ENCODE results near the gene PLD4. TPM values are rescaled to one million over a fixed set of nuclear protein-coding genes. Genes with fewer than 3 reads are reported as not detected.
"Not testable (repeated sequence)": the region's sequence is repeated elsewhere in the genome, so short reads cannot be mapped to it uniquely, and the experiment has no call there.

Gene PLD4
- total RNA-seq, 4 donors from 2014 or later, result 2.4 TPM; not detected in 3

DNA sequence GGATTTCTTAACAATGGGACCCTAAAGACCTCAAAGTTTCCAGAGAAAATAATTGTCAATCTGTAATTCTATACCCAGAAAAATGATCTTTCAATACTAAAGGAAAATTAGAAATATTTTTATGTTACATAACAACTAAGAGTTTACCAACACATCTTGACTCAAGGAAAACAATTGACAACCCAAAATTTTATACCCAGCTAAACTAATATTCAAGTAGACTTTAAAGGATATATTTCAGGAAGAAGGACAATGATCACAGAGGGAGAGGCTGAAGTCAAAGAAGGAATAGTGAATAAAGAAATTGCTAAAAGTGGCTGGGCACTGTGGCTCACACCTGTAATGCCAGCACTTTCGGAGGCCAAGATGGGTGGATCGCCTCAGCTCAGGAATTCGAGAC lies 12.6 kb upstream of the PLD4 start:
- Histone ChIP-seq H3K36me3 (no peaks in the 10 kb centered on the region), H3K4me1 (no peaks in the 10 kb centered on the region), H3K4me3 (no peak overlapping the region), H3K27ac (no peak overlapping the region), H3K27me3 (no peaks in the 10 kb centered on the region), H3K9me3 (peaks cover 0 to 23% (median 2%) of the 10 kb centered on the region in 4 donors)
- TF ChIP-seq POLR2A (IDR thresholded peaks at IDR 0.05) (no peak), EP300 (IDR thresholded peaks at IDR 0.05) (no peak)
- TF ChIP-seq, protein P1, sequence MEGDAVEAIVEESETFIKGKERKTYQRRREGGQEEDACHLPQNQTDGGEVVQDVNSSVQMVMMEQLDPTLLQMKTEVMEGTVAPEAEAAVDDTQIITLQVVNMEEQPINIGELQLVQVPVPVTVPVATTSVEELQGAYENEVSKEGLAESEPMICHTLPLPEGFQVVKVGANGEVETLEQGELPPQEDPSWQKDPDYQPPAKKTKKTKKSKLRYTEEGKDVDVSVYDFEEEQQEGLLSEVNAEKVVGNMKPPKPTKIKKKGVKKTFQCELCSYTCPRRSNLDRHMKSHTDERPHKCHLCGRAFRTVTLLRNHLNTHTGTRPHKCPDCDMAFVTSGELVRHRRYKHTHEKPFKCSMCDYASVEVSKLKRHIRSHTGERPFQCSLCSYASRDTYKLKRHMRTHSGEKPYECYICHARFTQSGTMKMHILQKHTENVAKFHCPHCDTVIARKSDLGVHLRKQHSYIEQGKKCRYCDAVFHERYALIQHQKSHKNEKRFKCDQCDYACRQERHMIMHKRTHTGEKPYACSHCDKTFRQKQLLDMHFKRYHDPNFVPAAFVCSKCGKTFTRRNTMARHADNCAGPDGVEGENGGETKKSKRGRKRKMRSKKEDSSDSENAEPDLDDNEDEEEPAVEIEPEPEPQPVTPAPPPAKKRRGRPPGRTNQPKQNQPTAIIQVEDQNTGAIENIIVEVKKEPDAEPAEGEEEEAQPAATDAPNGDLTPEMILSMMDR (IDR thresholded peaks at IDR 0.05), result no peak
- 88 to 90% methylated on average over 3 of the region's 3 CpGs for WGBS, 2 donors
- no peak for DNase-seq (ENCODE audit: low spot score in 2 of 2)

DNA sequence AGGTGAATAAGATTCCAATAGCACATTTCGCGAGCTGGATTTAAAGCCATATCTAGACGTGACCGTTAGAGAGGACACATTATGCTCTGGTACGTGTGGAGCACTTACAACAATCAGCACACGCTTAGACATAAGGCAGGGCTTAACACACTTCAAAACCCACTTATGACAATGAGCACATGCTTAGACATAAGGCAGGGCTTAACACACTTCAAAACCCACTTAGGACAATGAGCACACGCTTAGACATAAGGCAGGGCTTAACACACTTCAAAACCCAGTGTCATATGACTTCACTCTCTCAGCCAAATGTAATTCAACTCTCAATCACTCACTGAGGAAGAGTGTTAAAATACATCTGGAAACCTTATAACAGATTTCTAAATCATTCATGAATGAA lies 11.2 kb upstream of the PLD4 start:
- no peak for DNase-seq (ENCODE audit: low spot score in 2 of 2)
- no peak overlapping the region for H3K27ac ChIP-seq
- 79 to 83% methylated on average over 7 of the region's 7 CpGs for WGBS, 2 donors
- H3K27me3 ChIP-seq, result no peaks in the 10 kb centered on the region
- no peaks in the 10 kb centered on the region for H3K4me1 ChIP-seq
- no peak overlapping the region for H3K4me3 ChIP-seq
- TF ChIP-seq POLR2A (IDR thresholded peaks at IDR 0.05) (no peak), EP300 (IDR thresholded peaks at IDR 0.05) (no peak)
- TF ChIP-seq, protein P1 (IDR thresholded peaks at IDR 0.05), result no peak
- H3K9me3 ChIP-seq, result peaks cover 0 to 20% (median 2%) of the 10 kb centered on the region in 4 donors
- no peaks in the 10 kb centered on the region for H3K36me3 ChIP-seq

DNA sequence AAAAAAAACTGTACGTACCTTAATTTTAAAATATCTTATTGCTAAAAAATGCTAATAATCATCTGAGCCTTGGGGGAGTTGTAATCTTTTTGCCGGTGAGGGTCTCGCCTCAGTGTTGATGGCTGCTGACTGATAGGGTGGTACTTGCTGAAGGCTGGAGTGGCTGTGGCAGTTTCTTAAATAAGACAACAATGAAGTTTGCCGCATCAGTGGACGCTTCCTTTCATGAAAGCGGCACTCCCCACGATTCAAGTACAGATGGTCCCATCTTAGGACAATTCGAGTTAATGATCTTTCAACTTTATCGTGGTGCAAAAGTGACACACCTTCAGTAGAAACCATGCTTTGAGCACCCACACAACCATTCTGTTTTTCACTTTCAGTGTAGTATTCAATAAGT lies 7.6 kb upstream of the PLD4 start:
- Histone ChIP-seq H3K27me3 (no peaks in the 10 kb centered on the region), H3K27ac (no peak overlapping the region), H3K9me3 (peaks cover 0 to 9% (median 1%) of the 10 kb centered on the region in 4 donors), H3K4me3 (no peak overlapping the region), H3K4me1 (no peaks in the 10 kb centered on the region), H3K36me3 (no peaks in the 10 kb centered on the region)
- 90 to 93% methylated on average over 9 of the region's 9 CpGs for WGBS, 2 donors
- TF ChIP-seq, protein P1 (IDR thresholded peaks at IDR 0.05), result no peak
- DNase-seq (ENCODE audit: low spot score in 2 of 2), result no peak

DNA sequence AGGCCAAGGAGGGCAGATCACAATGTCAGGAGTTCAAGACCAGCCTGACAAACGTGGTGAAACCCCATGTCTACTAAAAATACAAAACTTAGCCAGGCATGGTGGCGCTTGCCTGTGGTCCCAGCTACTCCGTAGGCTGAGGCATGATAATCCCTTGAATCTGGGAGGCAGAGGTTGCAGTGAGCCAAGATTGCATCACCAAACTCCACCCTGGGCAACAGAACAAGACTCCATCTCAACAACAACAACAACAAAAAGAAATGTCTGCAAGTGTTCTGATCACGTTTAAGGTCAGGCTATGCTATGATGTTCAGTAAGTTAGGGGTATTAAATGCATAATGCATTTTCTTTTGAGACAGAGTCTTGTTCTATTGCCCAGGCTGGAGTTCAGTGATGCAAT lies 6.7 kb upstream of the PLD4 start:
- no peak for DNase-seq (ENCODE audit: low spot score in 2 of 2)
- Histone ChIP-seq H3K36me3 (no peaks in the 10 kb centered on the region), H3K27ac (no peak overlapping the region), H3K27me3 (no peaks in the 10 kb centered on the region), H3K4me3 (no peak overlapping the region), H3K4me1 (no peaks in the 10 kb centered on the region), H3K9me3 (peaks cover 0 to under 1% (median 0%) of the 10 kb centered on the region in 4 donors)
- 52 to 57% methylated on average over 4 of the region's 4 CpGs for WGBS, 2 donors
- TF ChIP-seq, protein P1 (IDR thresholded peaks at IDR 0.05), result no peak
- TF ChIP-seq EP300 (IDR thresholded peaks at IDR 0.05) (no peak), POLR2A (IDR thresholded peaks at IDR 0.05) (no peak)

DNA sequence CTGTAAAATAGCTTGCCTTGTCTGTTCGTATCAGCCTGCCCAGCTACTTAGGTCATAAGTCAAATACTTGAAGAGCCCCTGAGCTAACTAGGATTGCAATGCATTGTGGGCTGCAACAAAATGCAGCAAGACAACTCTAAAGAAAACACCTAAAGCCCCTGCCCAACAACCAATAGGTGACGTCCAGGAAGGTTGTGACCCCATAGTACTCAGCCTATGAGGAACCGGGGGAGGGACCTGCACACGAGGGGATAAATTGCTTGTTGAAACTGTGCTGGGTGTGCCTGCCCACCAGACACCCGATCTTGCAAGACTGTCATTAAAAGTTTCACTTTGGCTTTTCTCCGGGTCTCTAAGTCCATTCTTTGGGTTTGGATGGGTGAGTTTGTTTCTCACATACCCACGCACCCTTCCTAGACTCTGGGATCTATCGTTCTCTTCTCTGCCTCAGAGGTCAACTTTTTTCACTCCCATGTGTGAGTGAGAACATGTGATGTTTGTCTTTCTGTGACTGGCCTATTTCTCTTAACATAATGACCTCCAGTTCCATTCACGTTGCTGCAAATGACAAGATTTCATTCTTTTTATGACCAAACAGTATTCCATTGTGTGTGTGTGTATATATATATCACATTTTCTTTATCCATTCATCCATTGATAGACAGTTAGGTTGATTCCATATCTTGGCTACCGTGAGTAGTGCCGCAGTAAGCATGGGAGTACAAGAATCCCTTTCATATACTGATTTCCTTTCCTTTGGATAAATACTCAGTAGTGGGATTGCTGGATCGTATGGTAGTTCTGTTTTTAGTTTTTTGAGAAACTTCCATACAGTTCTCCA lies 5.3 kb upstream of the PLD4 start:
- not testable (repeated sequence) for H3K36me3 ChIP-seq; H3K27me3 ChIP-seq; H3K9me3 ChIP-seq; H3K4me3 ChIP-seq; H3K4me1 ChIP-seq; H3K27ac ChIP-seq; DNase-seq (ENCODE audit: low spot score in 2 of 2)
- WGBS, 2 donors, result 38 to 48% methylated on average over 12 of the region's 12 CpGs
